Measurements from ENCODE around the gene SMYD3. TPM values are rescaled to one million over a fixed set of nuclear protein-coding genes. Genes with fewer than 3 reads are reported as not detected.

The SMYD3 gene
- total RNA-seq, 4 donors from 2014 or later: 10.5 to 36.4 (median 22.5) TPM

DNA sequence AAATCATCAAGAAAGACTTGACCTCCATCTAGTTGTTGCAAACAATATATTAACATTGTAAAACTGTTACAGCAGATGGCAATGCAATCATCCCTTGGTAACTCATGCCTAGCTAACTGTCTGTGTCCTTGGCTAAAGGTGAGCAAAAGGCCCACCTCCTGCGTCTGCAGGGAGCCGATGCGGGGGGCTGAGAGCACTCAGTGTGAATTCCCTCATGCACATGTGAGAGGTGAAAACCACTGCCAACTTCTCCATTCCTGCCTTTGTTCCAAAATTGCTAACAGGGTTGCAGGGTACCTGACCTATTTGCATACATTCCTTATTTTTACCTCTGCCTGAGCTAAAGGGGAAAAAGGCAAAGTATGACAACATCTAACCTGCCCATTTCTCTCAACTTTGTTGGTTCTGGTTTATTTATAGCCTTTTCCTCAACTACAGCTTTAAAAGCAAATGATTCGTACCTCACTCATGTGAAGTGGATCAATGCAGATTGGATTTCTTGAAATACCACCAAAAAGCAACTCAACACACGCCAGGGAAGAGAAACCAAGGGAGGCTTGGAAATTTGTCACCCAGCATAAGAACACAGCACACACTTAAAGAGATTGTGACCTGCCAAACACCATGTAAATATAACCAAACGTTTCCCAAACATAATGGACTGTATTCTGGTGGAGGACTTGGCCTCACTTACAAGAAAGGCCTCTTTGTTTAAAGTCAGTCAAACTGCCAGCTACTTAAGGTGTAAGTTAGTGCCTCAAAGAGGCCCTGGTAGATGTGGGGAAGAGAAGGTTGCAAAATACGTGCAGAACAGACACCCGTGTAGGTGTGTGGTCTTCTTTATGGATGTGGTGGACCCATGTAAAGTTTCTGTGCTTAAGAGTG, 651.0 kb downstream of the SMYD3 start:
- DNase-seq: no peak
- TF ChIP-seq, protein P1, sequence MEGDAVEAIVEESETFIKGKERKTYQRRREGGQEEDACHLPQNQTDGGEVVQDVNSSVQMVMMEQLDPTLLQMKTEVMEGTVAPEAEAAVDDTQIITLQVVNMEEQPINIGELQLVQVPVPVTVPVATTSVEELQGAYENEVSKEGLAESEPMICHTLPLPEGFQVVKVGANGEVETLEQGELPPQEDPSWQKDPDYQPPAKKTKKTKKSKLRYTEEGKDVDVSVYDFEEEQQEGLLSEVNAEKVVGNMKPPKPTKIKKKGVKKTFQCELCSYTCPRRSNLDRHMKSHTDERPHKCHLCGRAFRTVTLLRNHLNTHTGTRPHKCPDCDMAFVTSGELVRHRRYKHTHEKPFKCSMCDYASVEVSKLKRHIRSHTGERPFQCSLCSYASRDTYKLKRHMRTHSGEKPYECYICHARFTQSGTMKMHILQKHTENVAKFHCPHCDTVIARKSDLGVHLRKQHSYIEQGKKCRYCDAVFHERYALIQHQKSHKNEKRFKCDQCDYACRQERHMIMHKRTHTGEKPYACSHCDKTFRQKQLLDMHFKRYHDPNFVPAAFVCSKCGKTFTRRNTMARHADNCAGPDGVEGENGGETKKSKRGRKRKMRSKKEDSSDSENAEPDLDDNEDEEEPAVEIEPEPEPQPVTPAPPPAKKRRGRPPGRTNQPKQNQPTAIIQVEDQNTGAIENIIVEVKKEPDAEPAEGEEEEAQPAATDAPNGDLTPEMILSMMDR (IDR thresholded peaks at IDR 0.05): no peak
- no peak for TF ChIP-seq POLR2A (IDR thresholded peaks at IDR 0.05)
- Histone ChIP-seq H3K36me3 (no peaks in the 10 kb centered on the region), H3K9me3 (no peaks in the 10 kb centered on the region), H3K27ac (no peak overlapping the region), H3K4me3 (no peak overlapping the region), H3K27me3 (no peaks in the 10 kb centered on the region), H3K4me1 (no peaks in the 10 kb centered on the region)
- intact Hi-C loops (cut with DNase I; ENCODE audit: low total_unique reads): no loop called here

DNA sequence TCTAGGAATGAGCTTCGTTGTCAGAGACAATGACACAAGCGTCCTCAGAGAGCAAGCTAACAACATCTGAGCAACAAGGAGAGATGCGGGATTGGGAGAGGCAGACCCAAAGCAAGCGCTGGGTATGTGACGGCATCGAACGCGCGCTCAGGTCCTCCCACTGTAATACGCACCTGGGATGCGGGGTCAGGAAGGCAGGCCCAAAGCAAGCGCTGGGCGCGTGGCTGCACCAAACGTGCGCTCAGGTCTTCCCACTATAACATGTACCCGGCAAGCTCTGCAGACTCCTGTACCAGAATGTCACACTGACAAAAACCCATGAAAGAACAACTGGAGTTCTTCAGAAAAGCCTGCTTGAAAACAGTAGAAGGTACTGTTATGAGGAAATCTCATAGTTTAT, 653.8 kb downstream of the SMYD3 start:
- Histone ChIP-seq H3K27me3 (no peaks in the 10 kb centered on the region), H3K36me3 (no peaks in the 10 kb centered on the region), H3K4me3 (no peak overlapping the region), H3K9me3 (no peaks in the 10 kb centered on the region), H3K27ac (no peak overlapping the region), H3K4me1 (no peaks in the 10 kb centered on the region)
- intact Hi-C loops (cut with DNase I; ENCODE audit: low total_unique reads): no loop called here
- TF ChIP-seq, protein P1 (IDR thresholded peaks at IDR 0.05): no peak
- TF ChIP-seq POLR2A (IDR thresholded peaks at IDR 0.05): no peak
- DNase-seq: no peak

DNA sequence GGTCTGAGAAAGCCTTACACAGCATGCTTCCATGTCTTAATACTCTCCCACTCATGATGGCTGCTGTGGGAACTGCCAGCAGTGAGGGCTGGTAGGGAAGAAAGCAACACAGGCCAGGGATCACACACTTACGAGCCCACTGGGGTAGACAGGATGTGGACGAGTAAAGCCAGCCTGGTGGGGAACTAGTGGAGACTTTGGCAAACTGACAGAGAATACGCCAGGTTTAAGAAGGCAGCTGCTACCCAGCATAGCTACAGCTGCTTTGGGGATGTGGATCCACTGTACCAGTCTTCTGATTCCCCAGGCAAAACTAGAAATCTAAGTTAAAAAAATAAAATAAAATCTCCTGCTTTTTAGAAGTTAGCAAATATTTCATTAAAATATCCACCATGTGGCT, 664.0 kb downstream of the SMYD3 start:
- intact Hi-C loops (cut with DNase I; ENCODE audit: low total_unique reads): no loop called here
- H3K9me3 ChIP-seq: no peaks in the 10 kb centered on the region
- no peak overlapping the region for H3K4me3 ChIP-seq
- H3K36me3 ChIP-seq: no peaks in the 10 kb centered on the region
- H3K4me1 ChIP-seq: no peaks in the 10 kb centered on the region
- H3K27ac ChIP-seq: no peak overlapping the region
- no peaks in the 10 kb centered on the region for H3K27me3 ChIP-seq
- TF ChIP-seq, protein P1 (IDR thresholded peaks at IDR 0.05): no peak
- no peak for TF ChIP-seq POLR2A (IDR thresholded peaks at IDR 0.05)
- no peak for DNase-seq

DNA sequence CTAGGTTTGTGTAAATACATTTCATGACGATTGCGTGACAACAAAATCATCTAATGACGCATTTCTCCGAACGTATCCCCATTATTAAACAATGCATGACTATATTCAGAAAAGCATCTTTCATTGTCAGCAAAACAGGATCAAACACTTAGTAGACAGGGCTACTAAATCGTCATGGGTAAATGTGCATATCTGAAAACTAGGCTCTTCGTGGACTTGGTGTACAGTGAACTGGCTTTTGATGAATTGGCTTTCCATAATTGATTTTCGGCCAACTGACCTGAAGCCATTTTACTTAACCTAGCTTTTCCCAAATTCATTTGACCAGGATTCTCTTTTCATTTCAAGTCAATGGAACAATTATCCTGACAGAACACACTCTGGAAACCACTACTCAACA, 665.0 kb downstream of the SMYD3 start:
- Histone ChIP-seq H3K4me3 (no peak overlapping the region), H3K27me3 (no peaks in the 10 kb centered on the region), H3K4me1 (no peaks in the 10 kb centered on the region), H3K36me3 (no peaks in the 10 kb centered on the region), H3K27ac (no peak overlapping the region), H3K9me3 (no peaks in the 10 kb centered on the region)
- intact Hi-C loops (cut with DNase I; ENCODE audit: low total_unique reads): no loop called here
- no peak for DNase-seq
- no peak for TF ChIP-seq POLR2A (IDR thresholded peaks at IDR 0.05)
- TF ChIP-seq, protein P1 (IDR thresholded peaks at IDR 0.05): no peak

DNA sequence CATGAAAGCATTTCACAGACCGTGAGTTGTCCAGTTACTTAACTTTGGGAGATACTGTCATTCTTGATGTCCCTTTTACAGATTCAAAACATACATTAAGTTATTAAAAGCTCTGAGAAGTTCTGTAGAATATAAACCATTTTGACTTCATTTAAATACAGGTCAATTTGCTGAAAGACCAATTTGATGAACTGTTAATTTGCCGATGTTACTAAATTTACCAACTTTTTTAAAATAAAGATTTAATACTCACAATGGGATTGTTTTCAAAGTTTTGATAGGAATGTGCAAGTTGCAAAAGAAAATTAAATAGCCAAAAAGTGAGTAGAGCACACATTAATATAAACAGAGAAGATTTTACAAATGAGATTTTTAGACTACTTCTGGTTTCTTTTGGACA, 666.1 kb downstream of the SMYD3 start:
- Histone ChIP-seq H3K4me1 (no peaks in the 10 kb centered on the region), H3K9me3 (no peaks in the 10 kb centered on the region), H3K36me3 (no peaks in the 10 kb centered on the region), H3K27ac (no peak overlapping the region), H3K4me3 (no peak overlapping the region), H3K27me3 (no peaks in the 10 kb centered on the region)
- no peak for DNase-seq
- intact Hi-C loops (cut with DNase I; ENCODE audit: low total_unique reads): no loop called here
- TF ChIP-seq, protein P1 (IDR thresholded peaks at IDR 0.05): no peak
- TF ChIP-seq POLR2A (IDR thresholded peaks at IDR 0.05): no peak
